ENCODE results near the gene NDST1. TPM values are rescaled to one million over a fixed set of nuclear protein-coding genes. Genes with fewer than 3 reads are reported as not detected.

Gene NDST1
- total RNA-seq, 1 experiment from 2014 or later: 33.1 TPM

- H3K27ac ChIP-seq (ENCODE audit: low read depth, low read length): no peak overlapping the region
- no peaks in the 10 kb centered on the region for H3K79me2 ChIP-seq (ENCODE audit: insufficient read depth, low read length)
- ChIA-PET CTCF (no interaction called here), POLR2A (no interaction called here), RAD21 (ENCODE audit: low non-redundant PET in 1 of 2, low total read pairs in 2 of 2, uncharacterized antibody in 2 of 2, unreplicated experiment in 2 of 2) (no interaction called here)
- no peaks in the 10 kb centered on the region for H3K9me3 ChIP-seq (ENCODE audit: control insufficient read depth in 1 of 2, insufficient read depth in 1 of 2, low read depth in 1 of 2, low read length in 2 of 2)
- no peaks in the 10 kb centered on the region for H3K9me2 ChIP-seq (ENCODE audit: insufficient read depth)
- DNase-seq (ENCODE audit: low read depth, low spot score) (no peak), ATAC-seq (no peak)
- H3K4me1 ChIP-seq (ENCODE audit: control insufficient read depth in 1 of 2, insufficient read depth in 2 of 2, low read length in 2 of 2): no peaks in the 10 kb centered on the region
- no peaks in the 10 kb centered on the region for H4K20me1 ChIP-seq (ENCODE audit: insufficient read depth)
- no peak overlapping the region for H3K4me3 ChIP-seq (replicated peaks in 1 of 2; ENCODE audit: low read depth in 1 of 2, low read length in 2 of 2)
- no TSS peak for BruUV-seq (replicated peaks)
- no peak overlapping the region for H3K9ac ChIP-seq (ENCODE audit: low read length)
- no peak overlapping the region for H2AFZ ChIP-seq (ENCODE audit: low read depth, low read length, poor library complexity, severe bottlenecking)
- H3K4me2 ChIP-seq (ENCODE audit: low read length): no peak overlapping the region
- no peaks in the 10 kb centered on the region for H3K27me3 ChIP-seq (ENCODE audit: insufficient read depth, low read length)
- no peak for TF ChIP-seq ATF3 (IDR thresholded peaks at IDR 0.05)
- no peak for TF ChIP-seq CBX3 (IDR thresholded peaks at IDR 0.05; ENCODE audit: low read depth)
- TF ChIP-seq ZBTB33 (IDR thresholded peaks at IDR 0.05; ENCODE audit: extremely low read depth, insufficient replicate concordance, low read length): no peak
- TF ChIP-seq REST (IDR thresholded peaks at IDR 0.05; ENCODE audit: low read depth): no peak
- no peak for TF ChIP-seq MAX (IDR thresholded peaks at IDR 0.05)
- TF ChIP-seq FOSL1 (IDR thresholded peaks at IDR 0.05; ENCODE audit: low read depth): no peak
- no peak for TF ChIP-seq POLR2AphosphoS5 (IDR thresholded peaks at IDR 0.05; ENCODE audit: low read depth, low read length)
- TF ChIP-seq CEBPB (IDR thresholded peaks at IDR 0.05; ENCODE audit: low read depth): no peak
- no peak for TF ChIP-seq JUND (IDR thresholded peaks at IDR 0.05)
- TF ChIP-seq ZFX (IDR thresholded peaks at IDR 0.05): no peak
- no peak for TF ChIP-seq EZH2phosphoT487 (IDR thresholded peaks at IDR 0.05; ENCODE audit: borderline replicate concordance)
- no peak for TF ChIP-seq TCF7L2 (IDR thresholded peaks at IDR 0.05; ENCODE audit: borderline replicate concordance, extremely low read depth, insufficient read depth, insufficient read length)
- no peak for TF ChIP-seq SIN3A (IDR thresholded peaks at IDR 0.05; ENCODE audit: low read depth)
- no peak for TF ChIP-seq EGR1 (IDR thresholded peaks at IDR 0.05; ENCODE audit: low read depth)
- no peak for TF ChIP-seq RAD21 (IDR thresholded peaks at IDR 0.05; ENCODE audit: low read depth)
- no peak for TF ChIP-seq SRF (IDR thresholded peaks at IDR 0.05; ENCODE audit: low read depth)
- TF ChIP-seq ZNF274 (IDR thresholded peaks at IDR 0.05; ENCODE audit: low read depth, low read length): no peak
- no peak for TF ChIP-seq SP1 (IDR thresholded peaks at IDR 0.05; ENCODE audit: low read depth)
- no peak for TF ChIP-seq EZH2 (IDR thresholded peaks at IDR 0.05)
- TF ChIP-seq YY1 (IDR thresholded peaks at IDR 0.05; ENCODE audit: extremely low read depth, insufficient replicate concordance, low read depth, low read length): no peak
- no peaks in the 10 kb centered on the region for H3K36me3 ChIP-seq (ENCODE audit: control insufficient read depth in 1 of 2, insufficient read depth in 2 of 2, low read length in 2 of 2)
- intact Hi-C loops (cut with micrococcal nuclease): no loop called here
Observed at GRCh38 chr5:150585781-150586341, 77.9 kb downstream of the NDST1 start.
